ENCODE results near the gene TMEM114.

The TMEM114 gene

DNA sequence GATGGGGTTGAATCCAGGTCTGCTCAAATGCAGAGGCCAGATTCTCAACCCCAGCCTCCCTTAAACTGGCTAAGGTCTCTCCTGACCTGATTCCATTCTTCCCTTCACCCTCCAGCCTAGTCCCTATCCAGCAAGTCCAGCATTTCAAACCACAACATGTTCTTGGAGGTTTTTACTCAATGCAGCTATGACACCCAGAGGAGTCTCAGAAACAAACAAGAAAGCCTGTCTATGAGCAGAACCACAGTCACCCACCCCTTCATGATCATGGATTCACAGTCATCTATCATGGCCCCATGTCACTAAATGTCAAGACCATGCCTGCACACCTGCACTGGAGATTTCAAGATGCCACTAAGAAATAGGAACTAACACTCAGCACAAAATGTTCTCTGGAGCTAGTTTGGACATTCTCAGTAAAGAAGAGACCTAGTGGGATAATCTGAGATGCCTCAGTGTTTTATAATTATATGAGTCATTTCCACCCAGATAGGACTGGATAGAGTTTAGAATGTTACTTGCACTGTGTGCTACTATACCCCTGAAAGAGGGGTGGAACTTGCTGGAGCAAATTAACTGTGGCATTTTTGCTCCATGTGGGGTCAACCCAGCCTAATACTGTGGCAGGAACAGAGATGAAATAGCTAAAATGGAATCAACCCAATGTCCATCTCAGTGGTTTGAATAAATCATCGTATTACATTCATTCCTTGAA lies 21.7 kb upstream of the TMEM114 start:
- no peak overlapping the region for H3K4me3 ChIP-seq (ENCODE audit: low read depth, low read length)
- TF ChIP-seq, protein P1, sequence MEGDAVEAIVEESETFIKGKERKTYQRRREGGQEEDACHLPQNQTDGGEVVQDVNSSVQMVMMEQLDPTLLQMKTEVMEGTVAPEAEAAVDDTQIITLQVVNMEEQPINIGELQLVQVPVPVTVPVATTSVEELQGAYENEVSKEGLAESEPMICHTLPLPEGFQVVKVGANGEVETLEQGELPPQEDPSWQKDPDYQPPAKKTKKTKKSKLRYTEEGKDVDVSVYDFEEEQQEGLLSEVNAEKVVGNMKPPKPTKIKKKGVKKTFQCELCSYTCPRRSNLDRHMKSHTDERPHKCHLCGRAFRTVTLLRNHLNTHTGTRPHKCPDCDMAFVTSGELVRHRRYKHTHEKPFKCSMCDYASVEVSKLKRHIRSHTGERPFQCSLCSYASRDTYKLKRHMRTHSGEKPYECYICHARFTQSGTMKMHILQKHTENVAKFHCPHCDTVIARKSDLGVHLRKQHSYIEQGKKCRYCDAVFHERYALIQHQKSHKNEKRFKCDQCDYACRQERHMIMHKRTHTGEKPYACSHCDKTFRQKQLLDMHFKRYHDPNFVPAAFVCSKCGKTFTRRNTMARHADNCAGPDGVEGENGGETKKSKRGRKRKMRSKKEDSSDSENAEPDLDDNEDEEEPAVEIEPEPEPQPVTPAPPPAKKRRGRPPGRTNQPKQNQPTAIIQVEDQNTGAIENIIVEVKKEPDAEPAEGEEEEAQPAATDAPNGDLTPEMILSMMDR (IDR thresholded peaks at IDR 0.05; ENCODE audit: low read depth, low read length, missing control alignments), result no peak
- no peak for DNase-seq (ENCODE audit: low read depth)

DNA sequence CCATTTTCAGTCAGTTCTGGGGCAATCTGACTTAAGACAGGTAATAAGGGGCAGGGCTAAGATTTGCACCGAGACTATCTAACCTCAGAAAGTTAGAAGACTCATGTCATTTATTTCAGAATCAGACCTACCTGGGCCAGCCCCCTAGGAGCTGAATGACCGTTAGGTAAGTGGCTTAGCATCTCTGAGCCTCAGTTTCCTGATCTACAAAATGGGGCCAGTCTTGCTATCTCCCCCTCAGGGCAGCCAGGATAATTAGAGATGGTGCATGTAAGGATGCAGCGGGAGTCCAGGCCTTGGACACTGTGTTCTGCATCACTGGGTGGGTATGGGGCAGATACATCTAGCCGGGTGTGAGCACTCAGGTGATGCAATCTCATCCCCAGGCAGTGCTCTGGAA lies 20.8 kb upstream of the TMEM114 start:
- no peak overlapping the region for H3K4me3 ChIP-seq (ENCODE audit: low read depth, low read length)
- TF ChIP-seq, protein P1 (IDR thresholded peaks at IDR 0.05; ENCODE audit: low read depth, low read length, missing control alignments), result no peak
- no peak for DNase-seq (ENCODE audit: low read depth)

DNA sequence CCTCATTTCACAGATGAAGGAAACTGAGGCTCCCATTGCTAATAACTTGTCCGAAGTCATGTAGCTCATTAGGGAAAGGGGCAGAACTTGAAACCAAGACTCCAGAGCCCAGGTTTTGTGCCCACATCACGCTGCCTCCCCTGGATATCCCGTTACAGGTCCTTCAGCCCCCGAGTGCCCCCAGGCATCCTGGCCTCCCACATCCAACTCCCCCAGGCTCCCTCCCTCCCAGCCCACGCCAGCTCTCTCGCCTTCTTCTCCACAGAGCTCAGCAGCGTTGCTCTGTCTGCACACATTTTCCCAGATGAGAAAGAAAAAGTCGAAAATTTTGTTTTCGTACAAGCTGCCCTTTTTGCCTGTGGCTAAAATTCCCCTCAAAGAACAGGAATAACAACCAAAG lies 16.9 kb upstream of the TMEM114 start:
- TF ChIP-seq, protein P1 (IDR thresholded peaks at IDR 0.05; ENCODE audit: low read depth, low read length, missing control alignments), result no peak
- no peak for DNase-seq (ENCODE audit: low read depth)
- no peak overlapping the region for H3K4me3 ChIP-seq (ENCODE audit: low read depth, low read length)

DNA sequence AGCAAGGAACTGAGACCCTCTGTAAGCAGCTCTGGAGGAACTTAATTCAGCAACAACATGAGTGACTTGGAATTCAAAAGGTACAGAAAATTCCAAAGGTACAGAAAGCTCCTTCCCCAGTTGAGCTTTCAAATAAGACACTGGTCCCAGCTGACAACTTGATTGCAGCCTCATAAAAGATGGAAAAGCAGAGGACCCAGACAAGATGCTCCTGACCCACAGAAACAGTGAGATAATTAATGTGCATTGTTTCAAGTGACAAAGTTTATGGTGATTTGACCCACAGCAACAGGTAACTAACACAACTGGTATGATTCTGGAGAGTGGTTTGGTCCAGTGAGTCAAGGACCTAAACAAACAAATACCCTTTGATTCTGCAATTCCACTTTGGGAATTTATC lies 15.2 kb upstream of the TMEM114 start:
- TF ChIP-seq, protein P1 (IDR thresholded peaks at IDR 0.05; ENCODE audit: low read depth, low read length, missing control alignments), result no peak
- H3K4me3 ChIP-seq (ENCODE audit: low read depth, low read length), result no peak overlapping the region
- DNase-seq (ENCODE audit: low read depth), result no peak

DNA sequence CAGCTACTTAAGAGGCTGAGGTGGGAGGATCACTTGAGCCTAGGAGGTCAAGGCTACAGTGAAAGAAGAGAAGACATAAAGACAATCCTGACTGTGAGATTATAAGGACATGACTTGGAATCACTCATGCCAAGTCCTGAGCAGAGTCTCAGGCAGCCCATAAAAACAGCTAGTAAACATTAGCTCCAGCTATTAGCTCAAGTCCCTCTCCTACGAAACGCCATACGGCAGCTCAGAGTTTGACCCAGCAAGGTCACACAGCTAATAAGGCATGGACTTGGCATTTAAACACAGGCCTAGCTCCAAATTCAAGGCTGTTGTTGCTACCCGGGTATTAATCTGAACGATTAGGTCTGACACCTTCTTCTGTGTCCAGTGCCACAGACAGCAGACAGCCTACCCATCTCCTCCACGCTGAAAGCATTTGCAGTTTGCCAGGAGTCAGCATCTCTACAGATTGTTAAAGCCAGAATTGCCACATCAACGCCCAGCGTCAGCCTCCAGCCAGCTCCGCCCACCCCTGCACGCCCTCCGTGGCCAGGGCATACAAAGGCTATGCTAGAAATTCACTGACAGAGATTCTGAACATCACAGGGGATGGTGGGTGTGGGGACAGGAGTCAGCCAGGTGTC lies 9.9 kb upstream of the TMEM114 start:
- H3K4me3 ChIP-seq (ENCODE audit: low read depth, low read length), result no peak overlapping the region
- no peak for DNase-seq (ENCODE audit: low read depth)
- TF ChIP-seq, protein P1 (IDR thresholded peaks at IDR 0.05; ENCODE audit: low read depth, low read length, missing control alignments), result no peak

DNA sequence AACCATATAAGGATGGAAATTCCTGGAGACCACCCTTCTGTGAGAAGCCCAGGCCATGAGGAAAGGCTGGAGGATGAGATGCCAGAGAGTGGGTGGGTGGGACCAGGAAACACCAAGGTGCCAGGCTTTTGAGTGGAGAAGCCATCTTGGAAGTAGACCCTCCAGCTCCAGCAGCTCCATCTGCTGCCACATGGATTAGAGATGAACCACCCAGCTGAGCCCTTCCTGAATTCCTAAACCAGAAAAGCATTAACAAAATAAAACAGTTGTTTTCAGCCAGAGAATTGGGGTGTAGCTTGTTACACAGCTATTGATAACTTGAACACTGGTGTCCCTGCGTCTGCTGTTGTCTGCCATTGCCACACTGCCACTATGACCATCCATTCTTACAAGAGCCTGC lies 6.3 kb upstream of the TMEM114 start:
- no peak overlapping the region for H3K4me3 ChIP-seq (ENCODE audit: low read depth, low read length)
- DNase-seq (ENCODE audit: low read depth), result no peak
- TF ChIP-seq, protein P1 (IDR thresholded peaks at IDR 0.05; ENCODE audit: low read depth, low read length, missing control alignments), result no peak

DNA sequence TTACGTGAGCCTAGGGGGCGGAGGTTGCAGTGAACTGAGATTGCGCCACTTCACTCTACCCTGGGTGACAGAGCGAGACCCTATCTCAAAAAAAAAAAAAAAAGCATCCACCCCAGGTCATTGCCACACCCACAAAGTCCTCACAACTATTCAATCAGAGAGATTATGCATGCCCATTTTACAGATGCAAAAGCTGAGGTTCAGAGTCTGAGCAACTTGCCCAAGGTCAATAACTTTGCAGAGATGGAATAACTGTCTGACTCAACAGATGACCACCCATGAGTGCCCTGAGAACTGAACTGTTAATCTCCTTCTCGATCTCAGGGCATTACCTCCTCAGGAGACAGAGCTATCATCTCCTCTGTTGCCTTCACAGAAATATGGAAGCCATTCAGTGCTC lies 5.5 kb upstream of the TMEM114 start:
- no peak overlapping the region for H3K4me3 ChIP-seq (ENCODE audit: low read depth, low read length)
- no peak for DNase-seq (ENCODE audit: low read depth)
- TF ChIP-seq, protein P1 (IDR thresholded peaks at IDR 0.05; ENCODE audit: low read depth, low read length, missing control alignments), result no peak
